ENCODE data around the gene LONP1.

DNA sequence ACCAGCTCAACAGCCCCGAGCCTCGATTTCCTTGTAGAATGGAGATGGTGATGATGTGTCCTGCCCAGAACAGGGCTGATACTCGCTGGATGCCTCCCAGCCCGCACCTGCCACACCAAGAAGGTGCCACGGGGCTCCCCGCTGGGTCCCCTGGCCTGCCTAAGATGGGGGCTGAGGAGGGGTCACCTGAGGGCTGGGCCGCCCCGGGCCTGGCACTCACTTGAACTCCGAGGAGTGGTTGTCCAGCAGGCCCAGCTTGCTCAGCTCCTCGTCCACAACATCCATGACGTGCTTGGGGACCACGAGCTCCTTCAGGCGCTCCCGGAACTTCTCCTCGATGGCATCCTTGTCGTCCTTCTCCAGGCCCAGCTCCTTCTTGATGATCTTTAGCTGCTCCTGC is 14.4 kb downstream of the LONP1 start:
- TF ChIP-seq, protein P1, sequence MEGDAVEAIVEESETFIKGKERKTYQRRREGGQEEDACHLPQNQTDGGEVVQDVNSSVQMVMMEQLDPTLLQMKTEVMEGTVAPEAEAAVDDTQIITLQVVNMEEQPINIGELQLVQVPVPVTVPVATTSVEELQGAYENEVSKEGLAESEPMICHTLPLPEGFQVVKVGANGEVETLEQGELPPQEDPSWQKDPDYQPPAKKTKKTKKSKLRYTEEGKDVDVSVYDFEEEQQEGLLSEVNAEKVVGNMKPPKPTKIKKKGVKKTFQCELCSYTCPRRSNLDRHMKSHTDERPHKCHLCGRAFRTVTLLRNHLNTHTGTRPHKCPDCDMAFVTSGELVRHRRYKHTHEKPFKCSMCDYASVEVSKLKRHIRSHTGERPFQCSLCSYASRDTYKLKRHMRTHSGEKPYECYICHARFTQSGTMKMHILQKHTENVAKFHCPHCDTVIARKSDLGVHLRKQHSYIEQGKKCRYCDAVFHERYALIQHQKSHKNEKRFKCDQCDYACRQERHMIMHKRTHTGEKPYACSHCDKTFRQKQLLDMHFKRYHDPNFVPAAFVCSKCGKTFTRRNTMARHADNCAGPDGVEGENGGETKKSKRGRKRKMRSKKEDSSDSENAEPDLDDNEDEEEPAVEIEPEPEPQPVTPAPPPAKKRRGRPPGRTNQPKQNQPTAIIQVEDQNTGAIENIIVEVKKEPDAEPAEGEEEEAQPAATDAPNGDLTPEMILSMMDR (IDR thresholded peaks at IDR 0.05): no peak
- TF ChIP-seq POLR2A (IDR thresholded peaks at IDR 0.05): no peak

Measured in Peyer's patch (tissue), 4 donors.